Measurements from ENCODE around the gene LSP1. TPM values are rescaled to one million over a fixed set of nuclear protein-coding genes. Genes with fewer than 3 reads are reported as not detected.

The LSP1 gene
- total RNA-seq, 1 donor from 2014 or later = not detected

- Mint-ChIP-seq H3K9me3 (ENCODE audit: low read depth) (no peaks in the 10 kb centered on the region), H3K27me3 (peaks cover 3% of the 10 kb centered on the region), H3K27ac (no peak overlapping the region), H3K36me3 (ENCODE audit: insufficient read depth) (no peaks in the 10 kb centered on the region), H3K4me1 (ENCODE audit: low read depth) (peaks cover 2% of the 10 kb centered on the region), H3K4me3 (ENCODE audit: low read depth) (no peak overlapping the region)
- no peak for TF ChIP-seq CTCF (IDR thresholded peaks at IDR 0.05; ENCODE audit: unreplicated experiment)
- DNase-seq (ENCODE audit: low spot score, unreplicated experiment) = no peak
These were observed 26.6 kb downstream of the LSP1 start for GRCh38 chr11:1879342-1879940.

GRCh38 chr11:1879941-1880720, 27.2 kb downstream of the LSP1 start:
- Mint-ChIP-seq H3K4me1 (ENCODE audit: low read depth) (peaks cover 2% of the 10 kb centered on the region), H3K27ac (no peak overlapping the region)

GRCh38 chr11:1880746-1881441, 28.0 kb downstream of the LSP1 start:
- no peak for DNase-seq (ENCODE audit: low spot score, unreplicated experiment)
- H3K36me3 Mint-ChIP-seq (ENCODE audit: insufficient read depth) = no peaks in the 10 kb centered on the region
- H3K4me3 Mint-ChIP-seq (ENCODE audit: low read depth) = no peak overlapping the region

More at GRCh38 chr11:1879941-1880720, 27.2 kb downstream of the LSP1 start:
- Mint-ChIP-seq H3K27me3 (peaks cover 3% of the 10 kb centered on the region), H3K9me3 (ENCODE audit: low read depth) (no peaks in the 10 kb centered on the region), H3K36me3 (ENCODE audit: insufficient read depth) (no peaks in the 10 kb centered on the region), H3K4me3 (ENCODE audit: low read depth) (no peak overlapping the region)
- TF ChIP-seq CTCF (IDR thresholded peaks at IDR 0.05; ENCODE audit: unreplicated experiment) = no peak
- no peak for DNase-seq (ENCODE audit: low spot score, unreplicated experiment)

GRCh38 chr11:1881442-1882264, 28.8 kb downstream of the LSP1 start:
- no peak overlapping the region for H3K4me3 Mint-ChIP-seq (ENCODE audit: low read depth)
- no peak for DNase-seq (ENCODE audit: low spot score, unreplicated experiment)
- no peaks in the 10 kb centered on the region for H3K9me3 Mint-ChIP-seq (ENCODE audit: low read depth)
- H3K27me3 Mint-ChIP-seq = no peaks in the 10 kb centered on the region
- H3K36me3 Mint-ChIP-seq (ENCODE audit: insufficient read depth) = no peaks in the 10 kb centered on the region
- TF ChIP-seq CTCF (IDR thresholded peaks at IDR 0.05; ENCODE audit: unreplicated experiment) = no peak
- peaks cover 2% of the 10 kb centered on the region for H3K4me1 Mint-ChIP-seq (ENCODE audit: low read depth)
- H3K27ac Mint-ChIP-seq = no peak overlapping the region

More at GRCh38 chr11:1880746-1881441, 28.0 kb downstream of the LSP1 start:
- Mint-ChIP-seq H3K9me3 (ENCODE audit: low read depth) (no peaks in the 10 kb centered on the region), H3K27ac (no peak overlapping the region), H3K27me3 (no peaks in the 10 kb centered on the region), H3K4me1 (ENCODE audit: low read depth) (peaks cover 2% of the 10 kb centered on the region)
- TF ChIP-seq CTCF (IDR thresholded peaks at IDR 0.05; ENCODE audit: unreplicated experiment) = no peak

Data from progenitor cell of endocrine pancreas (in vitro differentiated cells).